ENCODE data around the gene EGFLAM.

EGFLAM gene

GRCh38 chr5:38423276-38424147 is 165.2 kb downstream of the EGFLAM start:
- no peak for DNase-seq

- DNase-seq, result no peak
Measured at GRCh38 chr5:38424148-38425060, 166.0 kb downstream of the EGFLAM start.

GRCh38 chr5:38426490-38426889 is 168.1 kb downstream of the EGFLAM start:
- DNase-seq, result no peak

GRCh38 chr5:38426986-38427950 is 168.9 kb downstream of the EGFLAM start:
- no peak for DNase-seq

DNA sequence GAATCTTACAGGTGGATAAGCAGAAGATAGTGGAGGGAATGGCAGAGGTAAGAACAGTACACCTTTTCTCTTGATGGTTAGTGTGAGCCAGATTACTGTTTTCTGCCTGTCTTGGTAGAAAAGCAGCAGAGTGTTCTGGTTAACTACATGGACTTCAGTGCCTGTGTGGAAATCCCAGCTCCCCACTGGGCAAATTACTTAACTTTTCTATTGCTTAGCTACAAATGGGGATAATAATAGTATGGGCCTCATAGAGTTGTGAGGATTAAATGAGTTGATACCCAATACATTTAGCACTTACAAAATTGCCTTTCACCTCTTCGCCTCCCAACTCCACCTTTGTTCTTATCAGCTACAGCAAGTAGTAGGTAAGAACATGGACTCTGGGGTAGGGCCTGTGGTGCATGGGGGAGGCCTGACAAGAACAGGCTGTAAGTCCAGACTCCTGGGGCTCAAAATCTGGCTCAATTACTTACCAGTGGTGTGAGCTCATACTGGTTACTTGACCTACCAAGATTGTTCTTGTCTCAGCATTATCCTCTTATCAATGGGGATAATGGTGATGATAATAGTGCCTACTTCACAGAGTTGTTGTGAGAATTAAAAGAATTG is 173.0 kb downstream of the EGFLAM start:
- DNase-seq, result no peak

- no peak for DNase-seq
Measured at GRCh38 chr5:38433160-38433861, 175.0 kb downstream of the EGFLAM start.

DNA sequence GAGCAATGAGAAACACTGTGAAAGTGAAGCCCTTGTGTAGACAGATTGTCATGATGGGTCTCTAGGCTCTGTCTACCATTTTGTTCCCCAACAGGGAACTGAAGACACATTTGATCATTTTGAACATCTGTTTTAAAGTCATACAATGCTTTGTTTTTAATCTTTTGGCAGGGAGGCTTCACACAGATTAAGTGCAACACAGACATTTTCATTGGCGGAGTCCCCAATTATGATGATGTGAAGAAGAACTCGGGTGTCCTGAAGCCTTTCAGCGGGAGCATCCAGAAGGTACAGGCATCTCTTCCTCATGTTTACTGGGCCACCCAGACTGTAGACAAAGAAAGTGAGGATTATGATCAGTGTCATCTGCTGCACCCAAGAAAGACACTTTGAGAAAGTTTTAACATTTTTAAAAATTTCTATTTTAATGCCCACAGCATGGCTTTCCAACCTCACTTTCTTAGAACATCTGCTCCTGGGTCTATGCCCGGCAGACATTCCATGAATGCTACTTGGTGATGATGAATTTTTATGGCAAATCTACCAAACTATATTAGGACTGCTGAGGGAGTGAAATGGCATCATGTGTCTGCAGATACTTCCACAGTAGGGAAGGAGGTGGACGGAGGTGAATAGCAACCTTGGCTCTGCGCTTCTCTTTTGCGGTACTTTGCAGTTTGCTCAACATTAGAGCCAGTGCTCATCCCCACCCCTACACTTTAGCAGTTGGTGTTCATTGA is 176.8 kb downstream of the EGFLAM start:
- DNase-seq, result no peak

- DNase-seq, result no peak
Measured at GRCh38 chr5:38438757-38439156, 180.4 kb downstream of the EGFLAM start.

DNA sequence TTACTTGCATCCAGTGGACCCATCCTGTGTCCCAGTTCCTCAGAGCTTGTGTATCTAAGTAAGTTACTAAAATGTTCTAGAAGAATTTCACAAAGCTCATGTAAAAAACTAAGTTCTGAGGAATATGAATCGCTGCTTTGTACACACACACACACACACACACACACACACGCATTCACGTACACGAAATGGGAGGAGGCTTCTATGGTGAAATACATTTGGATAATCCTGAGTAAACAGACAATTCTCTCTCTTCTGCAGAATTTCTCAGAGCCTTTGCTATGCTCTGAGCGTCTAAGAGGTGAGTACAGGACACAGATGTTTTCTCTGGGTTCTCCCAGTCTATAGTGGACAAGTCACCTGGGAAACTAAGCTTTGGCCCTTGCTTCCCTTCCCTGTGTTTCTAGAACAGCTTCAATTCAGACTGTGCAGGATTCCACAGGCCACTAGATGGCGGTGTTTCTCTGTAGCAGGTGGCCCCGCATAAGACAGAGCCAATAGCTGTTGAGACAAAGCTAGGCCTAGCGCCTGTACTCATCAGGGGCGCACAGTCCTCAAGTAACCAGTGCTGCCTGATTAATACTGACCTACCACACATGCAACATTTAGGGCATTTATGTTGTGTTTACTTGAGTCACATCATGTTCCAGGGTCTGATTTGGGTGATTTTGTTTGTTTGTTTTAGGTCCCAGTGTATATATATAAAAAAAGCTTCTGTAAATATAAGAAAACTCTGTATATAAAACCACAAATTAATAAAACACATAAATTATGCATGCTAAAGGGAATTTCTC is 183.3 kb downstream of the EGFLAM start:
- peak; percentile 76 for DNase-seq

- DNase-seq, result no peak
Measured at GRCh38 chr5:38442247-38442573, 183.9 kb downstream of the EGFLAM start.

- no peak for DNase-seq
Measured at GRCh38 chr5:38443390-38443789, 185.0 kb downstream of the EGFLAM start.

- no peak for DNase-seq
Measured at GRCh38 chr5:38445374-38446028, 187.1 kb downstream of the EGFLAM start.

DNA sequence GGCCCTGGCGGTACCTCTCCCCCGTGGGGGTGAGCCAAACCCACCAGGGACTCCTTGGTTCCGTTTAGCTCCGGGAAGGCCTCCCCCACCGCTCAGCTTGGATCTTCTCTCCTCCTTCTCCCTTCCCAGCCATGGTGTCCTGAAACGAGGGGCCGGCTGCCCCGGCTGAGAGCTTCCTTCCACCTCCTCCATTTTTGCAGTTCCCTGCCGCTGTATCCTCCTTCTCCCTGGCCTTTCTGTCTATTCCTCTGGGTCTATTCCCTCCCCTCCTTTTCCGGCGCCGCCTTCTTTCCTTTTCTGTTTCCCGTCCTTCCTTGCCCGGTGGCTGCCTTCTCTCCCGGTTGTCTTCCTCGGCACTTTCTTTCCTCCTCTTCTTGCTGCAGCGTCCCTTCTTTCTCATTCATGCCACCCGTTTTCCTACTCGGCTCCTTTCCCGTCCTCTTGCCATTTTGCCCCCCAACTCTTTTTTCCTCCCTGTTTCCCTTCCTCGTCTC is 187.7 kb downstream of the EGFLAM start:
- DNase-seq, result no peak

DNA sequence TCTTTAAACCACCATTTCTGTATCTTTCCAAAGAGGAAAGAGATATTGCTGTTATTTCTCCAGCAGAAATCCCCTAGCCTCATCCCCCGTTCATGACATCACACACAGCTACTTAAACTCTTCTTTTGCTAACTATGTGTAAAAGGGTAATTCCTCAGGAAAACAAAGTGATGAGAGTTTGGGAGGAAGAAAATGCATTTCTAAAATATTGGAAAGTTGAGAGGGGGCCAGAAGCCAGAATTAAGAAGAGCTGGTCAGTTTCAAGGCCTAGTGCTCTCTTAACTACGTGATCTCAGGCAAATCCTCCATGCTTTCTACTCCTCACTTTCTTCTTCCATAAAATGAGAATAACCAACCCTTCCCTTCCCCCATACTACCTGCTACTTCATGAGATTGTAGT is 188.7 kb downstream of the EGFLAM start:
- DNase-seq, result no peak

DNA sequence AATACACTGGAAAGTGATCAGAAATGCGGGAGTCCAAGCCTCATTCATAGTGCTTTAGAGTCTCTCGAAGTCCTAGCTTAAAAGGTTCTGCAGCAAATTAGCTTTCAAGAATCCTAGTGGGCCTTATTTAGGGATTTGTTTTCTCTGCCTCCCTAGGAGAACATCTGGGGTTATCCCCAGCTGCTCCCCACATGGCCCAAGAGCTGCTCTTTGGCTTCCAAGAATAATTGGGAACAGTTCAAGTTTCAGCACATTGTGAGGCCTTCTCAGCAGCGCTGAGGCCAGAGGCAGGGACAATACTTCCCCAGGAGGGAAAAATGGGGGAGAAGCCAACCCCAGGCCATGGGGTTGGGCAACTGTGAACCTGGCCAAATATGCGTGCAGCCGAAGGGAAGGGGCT is 189.4 kb downstream of the EGFLAM start:
- no peak for DNase-seq

GRCh38 chr5:38448568-38449350 is 190.4 kb downstream of the EGFLAM start:
- DNase-seq, result no peak

DNA sequence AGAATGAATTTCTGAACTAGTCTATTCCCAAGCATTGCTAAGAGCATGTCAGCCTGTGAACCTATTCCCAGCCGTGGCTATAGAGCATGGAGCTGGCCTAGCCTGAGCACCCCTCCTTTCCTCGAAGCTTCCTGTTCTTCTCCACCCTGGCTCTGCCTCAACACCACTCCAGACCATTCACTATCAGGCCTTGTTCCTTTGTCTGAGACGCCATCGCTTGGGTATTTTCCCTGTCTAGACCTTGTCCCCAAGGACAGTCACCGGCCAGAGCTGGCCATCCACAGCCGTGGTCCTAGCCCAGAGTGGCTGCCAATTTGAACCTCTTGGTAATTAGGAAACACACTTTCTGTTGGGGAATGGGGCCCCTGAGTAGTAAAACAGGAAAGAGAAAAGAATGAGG is 192.3 kb downstream of the EGFLAM start:
- DNase-seq, result no peak

DNA sequence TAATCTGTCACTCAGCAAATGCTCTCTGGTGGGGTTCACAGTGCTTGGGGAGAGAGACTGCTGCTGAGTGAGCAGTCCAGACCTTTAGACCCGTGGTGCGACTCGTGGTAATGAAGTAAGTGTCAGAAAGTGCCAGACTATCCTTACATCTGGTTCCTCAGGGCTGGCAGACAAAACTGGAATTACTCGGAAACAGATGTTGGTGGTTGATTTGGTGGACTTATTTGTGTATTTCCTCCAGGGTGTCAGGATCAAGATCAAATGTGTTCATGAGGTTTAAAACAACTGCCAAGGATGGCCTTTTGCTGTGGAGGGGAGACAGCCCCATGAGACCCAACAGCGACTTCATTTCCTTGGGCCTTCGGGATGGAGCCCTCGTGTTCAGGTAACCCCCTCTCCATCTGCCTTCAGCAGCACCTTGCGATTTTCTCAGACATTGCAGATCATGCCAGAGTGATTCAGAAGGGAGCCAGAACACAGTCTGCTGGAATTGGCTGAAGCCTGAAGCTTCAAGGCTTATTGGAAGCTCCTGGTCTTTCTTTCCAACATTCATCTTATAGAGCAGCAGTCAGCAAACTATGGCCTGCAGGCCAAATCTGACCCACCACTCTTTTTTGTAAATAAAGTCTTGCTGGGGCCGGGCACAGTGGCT is 192.8 kb downstream of the EGFLAM start:
- no peak for DNase-seq
